H1 (cell line): ENCODE measurements around the gene DDA1. TPM values are rescaled to one million over a fixed set of nuclear protein-coding genes. Genes with fewer than 3 reads are reported as not detected.

Experiments used
- CTCF ChIA-PET: fragments of 300-600 bp; sonication (Branson Sonifier 250); formaldehyde crosslinking; loops from one replicate; lab custom pipeline; 2021; ENCODE audit not compliant: partially characterized antibody; lab: Charles Lee
- POLR2A ChIA-PET: fragments of 300-600 bp; sonication (Branson Sonifier 250); formaldehyde crosslinking; loops from one replicate; lab custom pipeline; 2021; ENCODE audit warnings: inconsistent platforms; ENCODE audit not compliant: partially characterized antibody; lab: Charles Lee
- DNase-seq, 2 experiments: peaks; one replicate each; pipeline versions ENCODE4 v3.0.0 to v3.0.0-alpha.2; 2010 to 2022; ENCODE audit warnings: low spot score in 2 of 2, low read depth in 1 of 2, mixed read lengths in 1 of 2
- FAIRE-seq: peaks from 2 replicates; lab custom pipeline; 2011; peaks lifted over from hg19 to GRCh38; lab: Jason Lieb, UNC
- H2AFZ ChIP-seq: 2 replicates; pipeline ENCODE4 v1.8.1; 2012; ENCODE audit warnings: low read length, inconsistent platforms
- H2AK5ac ChIP-seq: 2 replicates; pipeline ENCODE4 v1.6.1; 2013; ENCODE audit warnings: low read depth, low read length
- H2BK120ac ChIP-seq: replicated peaks from 2 replicates; pipeline ENCODE3; 2013; ENCODE audit warnings: low read depth, low read length, inconsistent platforms
- H2BK12ac ChIP-seq: 2 replicates; pipeline ENCODE4 v1.6.1; 2013; ENCODE audit warnings: low read depth, low read length
- H2BK15ac ChIP-seq: 2 replicates; pipeline ENCODE4 v1.6.1; 2013; ENCODE audit warnings: low read length
- H2BK20ac ChIP-seq: 2 replicates; pipeline ENCODE4 v1.6.1; 2013; ENCODE audit warnings: low read length
- H2BK5ac ChIP-seq: 2 replicates; pipeline ENCODE4 v1.6.1; 2013; ENCODE audit warnings: low read depth, low read length
- H3K14ac ChIP-seq: 2 replicates; pipeline ENCODE4 v1.6.1; 2013; ENCODE audit warnings: inconsistent platforms; ENCODE audit not compliant: insufficient read length
- H3K18ac ChIP-seq: 2 replicates; pipeline ENCODE4 v1.6.1; 2013; ENCODE audit warnings: low read length; ENCODE audit errors: extremely low read depth
- H3K23ac ChIP-seq: 2 replicates; pipeline ENCODE4 v1.6.1; 2013; ENCODE audit warnings: inconsistent platforms; ENCODE audit not compliant: insufficient read length
- H3K23me2 ChIP-seq: 2 replicates; pipeline ENCODE4 v1.6.1; 2013; ENCODE audit warnings: low read depth, low read length
- H3K27ac ChIP-seq: 2 replicates; pipeline ENCODE4 v1.6.1; 2011; ENCODE audit warnings: low read depth, low read length, inconsistent platforms
- H3K27me3 ChIP-seq, 4 experiments: replicated peaks in 1 of 4; 1 replicate in 1 of 4; 2 replicates in 3 of 4; pipeline versions ENCODE4 v1.6.1 to v1.8.1; 2011 to 2013; ENCODE audit warnings: low read length in 3 of 4, mild to moderate bottlenecking in 3 of 4, inconsistent platforms in 2 of 4, mixed read lengths in 2 of 4, moderate library complexity in 1 of 4; ENCODE audit not compliant: control insufficient read depth in 3 of 4, insufficient read depth in 3 of 4; ENCODE audit errors: extremely low read depth in 1 of 4
- H3K36me3 ChIP-seq, 4 experiments: 2 replicates each; pipeline versions ENCODE4 v1.6.1 to v1.8.1; 2011 to 2013; ENCODE audit warnings: mild to moderate bottlenecking in 4 of 4, low read length in 3 of 4, moderate library complexity in 2 of 4, control low read depth in 1 of 4, inconsistent platforms in 1 of 4; ENCODE audit not compliant: insufficient read depth in 4 of 4, control insufficient read depth in 2 of 4
- H3K4ac ChIP-seq: replicated peaks from 2 replicates; pipeline ENCODE3; 2013; ENCODE audit warnings: low read length, low read depth, mixed read lengths, inconsistent platforms; ENCODE audit not compliant: insufficient read length
- H3K4me1 ChIP-seq, 4 experiments: replicated peaks in 1 of 4; 1 replicate in 1 of 4; 2 replicates in 3 of 4; pipeline versions ENCODE4 v1.6.1 to v1.8.1; 2011 to 2013; ENCODE audit warnings: low read length in 3 of 4, inconsistent platforms in 2 of 4, mixed read lengths in 1 of 4; ENCODE audit not compliant: insufficient read depth in 4 of 4, control insufficient read depth in 3 of 4
- H3K4me2 ChIP-seq, 2 experiments: 2 replicates each; pipeline versions ENCODE4 v1.6.1 to v1.8.1; 2011 to 2013; ENCODE audit warnings: low read depth in 2 of 2, low read length in 2 of 2, control low read depth in 1 of 2, inconsistent platforms in 1 of 2, mild to moderate bottlenecking in 1 of 2; ENCODE audit not compliant: insufficient read depth in 1 of 2
- H3K4me3 ChIP-seq, 4 experiments: fragments of 200-600, 300-600 bp in 1 of 4; sonication (generic), shearing (Covaris generic), sonication (Bioruptor Twin) in 1 of 4; 2 replicates each; pipeline versions ENCODE4 v1.5.1 to v1.8.1; 2011 to 2016; ENCODE audit warnings: low read length in 4 of 4, low read depth in 3 of 4, control low read depth in 2 of 4, inconsistent platforms in 2 of 4, mild to moderate bottlenecking in 2 of 4, mixed read lengths in 1 of 4, moderate library complexity in 1 of 4; ENCODE audit not compliant: insufficient read depth in 2 of 4; ENCODE audit errors: extremely low read depth in 1 of 4
- H3K56ac ChIP-seq: replicated peaks from 2 replicates; pipeline ENCODE3; 2013; ENCODE audit warnings: low read depth, mild to moderate bottlenecking, mixed read lengths, low read length, inconsistent platforms; ENCODE audit not compliant: insufficient read length
- H3K79me1 ChIP-seq: 2 replicates; pipeline ENCODE4 v1.6.1; 2013; ENCODE audit warnings: low read depth, low read length, control low read depth
- H3K79me2 ChIP-seq, 2 experiments: 2 replicates each; pipeline versions ENCODE4 v1.6.1 to v1.8.1; 2012 to 2013; ENCODE audit warnings: low read length in 2 of 2, mild to moderate bottlenecking in 2 of 2, inconsistent platforms in 1 of 2; ENCODE audit not compliant: insufficient read depth in 2 of 2, control insufficient read depth in 1 of 2
- H3K9ac ChIP-seq, 4 experiments: replicated peaks in 1 of 4; 1 replicate in 1 of 4; 2 replicates in 3 of 4; pipeline versions ENCODE4 v1.6.1 to v1.8.1; 2011 to 2013; ENCODE audit warnings: low read depth in 3 of 4, low read length in 3 of 4, control low read depth in 2 of 4, mild to moderate bottlenecking in 2 of 4, moderate library complexity in 2 of 4, inconsistent platforms in 1 of 4; ENCODE audit errors: extremely low read depth in 1 of 4
- H3K9me3 ChIP-seq, 2 experiments: 2 replicates each; pipeline versions ENCODE4 v1.6.1 to v1.8.1; 2012 to 2013; ENCODE audit warnings: mild to moderate bottlenecking in 2 of 2, moderate library complexity in 2 of 2, control low read depth in 1 of 2, inconsistent platforms in 1 of 2, low read depth in 1 of 2, low read length in 1 of 2, mixed read lengths in 1 of 2; ENCODE audit not compliant: insufficient read depth in 2 of 2
- H4K20me1 ChIP-seq, 2 experiments: replicated peaks in 1 of 2; 2 replicates each; pipeline versions ENCODE3 to v1.8.1; 2011 to 2013; ENCODE audit warnings: inconsistent platforms in 2 of 2, low read length in 2 of 2, mild to moderate bottlenecking in 1 of 2; ENCODE audit not compliant: insufficient read depth in 2 of 2, control insufficient read depth in 1 of 2
- H4K5ac ChIP-seq: 2 replicates; pipeline ENCODE4 v1.6.1; 2013; ENCODE audit warnings: low read length, low read depth, mixed read lengths, inconsistent platforms; ENCODE audit not compliant: insufficient read length
- H4K8ac ChIP-seq: 2 replicates; pipeline ENCODE4 v1.8.0; 2013; ENCODE audit warnings: mild to moderate bottlenecking, moderate library complexity, low read length, inconsistent platforms; ENCODE audit not compliant: insufficient read depth; ENCODE audit errors: extremely low read depth
- H4K91ac ChIP-seq: replicated peaks from 2 replicates; pipeline ENCODE3; 2013; ENCODE audit warnings: low read length, mixed read lengths, inconsistent platforms; ENCODE audit not compliant: insufficient read length
- ASH2L ChIP-seq: fragments of 200-600, 300-600 bp; sonication (generic); IDR thresholded peaks from one replicate; pipeline ENCODE4 v1.7.1; 2017; ENCODE audit warnings: low read length
- CHD2 ChIP-seq: IDR thresholded peaks from 2 replicates; pipeline ENCODE4 v1.6.1; 2012; ENCODE audit warnings: low read length, improper control_type of control experiment
- EZH2 ChIP-seq: fragments of 200-600 bp; sonication (generic); IDR thresholded peaks from 2 replicates; pipeline ENCODE4 v1.7.1; 2012; ENCODE audit warnings: low read depth, mild to moderate bottlenecking, moderate library complexity, low read length, inconsistent platforms; ENCODE audit not compliant: severe bottlenecking
- KDM1A ChIP-seq: fragments of 200-600, 300-600 bp; sonication (generic); IDR thresholded peaks from 2 replicates; pipeline ENCODE4 v1.7.1; 2016; ENCODE audit warnings: mild to moderate bottlenecking, low read length, borderline replicate concordance
- POU5F1 ChIP-seq: IDR thresholded peaks from 2 replicates; pipeline ENCODE4 v1.6.1; 2011; ENCODE audit warnings: low read depth, mild to moderate bottlenecking, low read length, moderate library complexity
- WGBS, 2 experiments: shearing (Covaris generic) in 1 of 2; methylation state at CpG; one replicate each; pipeline versions ENCODE4 v1.1.6 to v1.1.7; 2013 to 2015; ENCODE audit warnings: low lambda C conversion rate in 2 of 2, mixed read lengths in 2 of 2, inconsistent platforms in 1 of 2, low coverage in 1 of 2, missing lambda C conversion rate in 1 of 2; ENCODE audit not compliant: insufficient replicate concordance in 2 of 2, insufficient coverage in 1 of 2, insufficient read length in 1 of 2; ENCODE audit errors: extremely low coverage in 1 of 2, missing lambda C conversion rate in 1 of 2; 5-methylcytosine and 5-hydroxymethylcytosine counted together
- polyA plus RNA-seq, 7 experiments: library from polyadenylated mRNA; depleted of rRNA in 3 of 7; stranded (reverse) in 5 of 7; unstranded in 2 of 7; fragments of >200 nt in 5 of 7; fragments of 200-250 nt in 2 of 7; gene quantifications; 1 replicate in 5 of 7; 2 replicates in 1 of 7; 4 replicates in 1 of 7; pipeline versions ENCODE4 v1.2.1 to v1.2.3, GENCODE V29; 2011 to 2013; ENCODE audit warnings: missing spikeins in 2 of 7, mixed read lengths in 2 of 7
- total RNA-seq: library from RNA; stranded (reverse); fragmentation: NEBNext Ultra II Directional; extraction: Animal tissue kit (Norgen Biotek cat#: 25700); gene quantifications from 2 replicates; pipeline ENCODE4 v1.2.1, GENCODE V29; 2021

Gene DDA1
- total and polyA plus RNA-seq, 2 of the 8 experiments (the other 6 are each of a cell fraction or from before 2014, with no cell fraction given): 29.2 to 34.5 TPM

GRCh38 chr19:17309965-17310461, 650 bp downstream of the DDA1 start:
- Histone ChIP-seq H3K79me1 (peaks cover 21% of the 10 kb centered on the region), H2BK12ac (0 out of 2 replicates have a peak overlapping the region, but pooled peaks have one; percentile 12), H2AFZ (no peak overlapping the region), H4K8ac (0 out of 2 replicates have a peak overlapping the region, but pooled peaks have one; percentile 93)
- TF ChIP-seq EZH2: no peak
- TF ChIP-seq CHD2: no peak
- TF ChIP-seq POU5F1: no peak
- TF ChIP-seq KDM1A: no peak
- no peak for TF ChIP-seq ASH2L
- TF ChIP-seq, all 59 proteins: peak for 0
- H3K27me3 ChIP-seq: no peaks in the 10 kb centered on the region
- no peak overlapping the region; the same call in 1 of the 2 replicates for H2AK5ac ChIP-seq
- no peak overlapping the region for H2BK120ac ChIP-seq
- ChIA-PET CTCF (interaction anchor here (1.0 to 2.4 kb wide), 4 partner anchors 7 to 36 kb away, joined by 3 to 13 read pairs (median 4); no protein-coding TSS in a partner anchor), POLR2A (interaction anchor here (0.7 to 18.5 kb wide), 9 partner anchors 16 to 84 kb away, joined by 3 to 329 read pairs (median 3); partner anchors contain the start of genes ANO8 and CCDC194)
- peak overlapping the region; percentile 84 for H2BK5ac ChIP-seq
- peaks cover 4 to 13% (median 9%) of the 10 kb centered on the region in 4 experiments for H3K36me3 ChIP-seq
- no peak overlapping the region for H3K56ac ChIP-seq
- peak overlapping the region; percentile 4; the same call in 1 of the 2 replicates for H3K27ac ChIP-seq
- no peak overlapping the region; the same call in 1 of the 2 replicates for H3K18ac ChIP-seq
- no peak overlapping the region for H3K4ac ChIP-seq
- H3K9me3 ChIP-seq: no peaks in the 10 kb centered on the region
- H4K20me1 ChIP-seq: peaks cover 0 to 14% of the 10 kb centered on the region in 2 experiments
- H4K5ac ChIP-seq: no peak overlapping the region
- H3K4me3 ChIP-seq: peak overlapping the region; percentile 76 to 92 (median 80)
- FAIRE-seq (no peak), DNase-seq (no peak)
- no peak overlapping the region for H3K23ac ChIP-seq
- peak overlapping the region; percentile 72 to 82 for H3K4me2 ChIP-seq
- H3K79me2 ChIP-seq: peaks cover 8 to 36% of the 10 kb centered on the region in 2 experiments; a peak in 3 of 4 replicates
- H4K91ac ChIP-seq: no peak overlapping the region
- H2BK20ac ChIP-seq: no peak overlapping the region
- no peak overlapping the region for H3K14ac ChIP-seq
- 11% methylated on average over 20 of the region's 23 CpGs; no CpG with 5 or more reads in 1 of the 2 experiments for WGBS, 2 experiments
- H2BK15ac ChIP-seq: no peak overlapping the region
- H3K4me1 ChIP-seq: peaks cover 2 to 13% (median 5%) of the 10 kb centered on the region in 4 experiments; a peak in 5 of 7 replicates
- peaks cover 9% of the 10 kb centered on the region for H3K23me2 ChIP-seq
- H3K9ac ChIP-seq: peak overlapping the region; percentile 40 to 68 (median 47)
